ENCODE data around the gene AMBP. TPM values are rescaled to one million over a fixed set of nuclear protein-coding genes. Genes with fewer than 3 reads are reported as not detected.
A peak's percentile ranks its signal among the peaks of the same experiment; 100 is the strongest.

Gene AMBP
- polyA plus RNA-seq, 4 donors = 0.81 to 1.9 (median 1.8) TPM

- H3K4me3 ChIP-seq (ENCODE audit: low read depth in 1 of 3, low read length in 3 of 3) = no peak overlapping the region
- H3K9me3 ChIP-seq (ENCODE audit: control insufficient read depth in 2 of 2, insufficient read depth in 1 of 2, low read depth in 1 of 2, low read length in 1 of 2) = no peaks in the 10 kb centered on the region
- no peaks in the 10 kb centered on the region for H3K36me3 ChIP-seq (ENCODE audit: control insufficient read depth in 3 of 3, insufficient read depth in 2 of 3, low read depth in 1 of 3, low read length in 3 of 3)
- DNase-seq = no peak
- no peak for FAIRE-seq
- no peak overlapping the region for H3K27ac ChIP-seq (ENCODE audit: low read depth in 1 of 3, low read length in 2 of 3)
- WGBS, 3 donors = 53 to 57% (median 56%) methylated on average over 7 of the region's 7 CpGs
- H3K4me1 ChIP-seq (ENCODE audit: control insufficient read depth in 3 of 3, insufficient read depth in 2 of 3, low read depth in 1 of 3, low read length in 2 of 3) = peaks cover 0 to 44% (median 8%) of the 10 kb centered on the region in 3 donors
- no peaks in the 10 kb centered on the region for H3K27me3 ChIP-seq (ENCODE audit: control insufficient read depth in 3 of 3, insufficient read depth in 3 of 3, low read length in 3 of 3)
Measured at GRCh38 chr9:114077162-114077837, 800 bp downstream of the AMBP start.

- no peak overlapping the region for H3K4me3 ChIP-seq (ENCODE audit: low read depth in 1 of 3, low read length in 3 of 3)
- no peaks in the 10 kb centered on the region for H3K9me3 ChIP-seq (ENCODE audit: control insufficient read depth in 2 of 2, insufficient read depth in 1 of 2, low read depth in 1 of 2, low read length in 1 of 2)
- H3K27me3 ChIP-seq (ENCODE audit: control insufficient read depth in 3 of 3, insufficient read depth in 3 of 3, low read length in 3 of 3) = no peaks in the 10 kb centered on the region
- FAIRE-seq = no peak
- H3K4me1 ChIP-seq (ENCODE audit: control insufficient read depth in 3 of 3, insufficient read depth in 2 of 3, low read depth in 1 of 3, low read length in 2 of 3) = peaks cover 0 to 36% (median 8%) of the 10 kb centered on the region in 3 donors
- no peaks in the 10 kb centered on the region for H3K36me3 ChIP-seq (ENCODE audit: control insufficient read depth in 3 of 3, insufficient read depth in 2 of 3, low read depth in 1 of 3, low read length in 3 of 3)
- 78 to 80% (median 80%) methylated on average over 14 of the region's 14 CpGs for WGBS, 3 donors
- DNase-seq = no peak
- H3K27ac ChIP-seq (ENCODE audit: low read depth in 1 of 3, low read length in 2 of 3) = no peak overlapping the region
Measured at GRCh38 chr9:114076237-114077161, 1.6 kb downstream of the AMBP start.

GRCh38 chr9:114075602-114076001, 2.5 kb downstream of the AMBP start:
- Histone ChIP-seq H3K36me3 (ENCODE audit: control insufficient read depth in 3 of 3, insufficient read depth in 2 of 3, low read depth in 1 of 3, low read length in 3 of 3) (no peaks in the 10 kb centered on the region), H3K27me3 (ENCODE audit: control insufficient read depth in 3 of 3, insufficient read depth in 3 of 3, low read length in 3 of 3) (no peaks in the 10 kb centered on the region), H3K4me3 (ENCODE audit: low read depth in 1 of 3, low read length in 3 of 3) (no peak overlapping the region), H3K27ac (ENCODE audit: low read depth in 1 of 3, low read length in 2 of 3) (no peak overlapping the region), H3K4me1 (ENCODE audit: control insufficient read depth in 3 of 3, insufficient read depth in 2 of 3, low read depth in 1 of 3, low read length in 2 of 3) (peaks cover 0 to 29% (median 4%) of the 10 kb centered on the region in 3 donors), H3K9me3 (ENCODE audit: control insufficient read depth in 2 of 2, insufficient read depth in 1 of 2, low read depth in 1 of 2, low read length in 1 of 2) (no peaks in the 10 kb centered on the region)
- 60 to 71% (median 61%) methylated on average over 4 of the region's 4 CpGs for WGBS, 3 donors
- DNase-seq (no peak), FAIRE-seq (no peak)

GRCh38 chr9:114072184-114073140, 5.6 kb downstream of the AMBP start:
- Histone ChIP-seq H3K4me1 (ENCODE audit: control insufficient read depth in 3 of 3, insufficient read depth in 2 of 3, low read depth in 1 of 3, low read length in 2 of 3) (peaks cover 0 to 1% (median 0%) of the 10 kb centered on the region in 3 donors), H3K9me3 (ENCODE audit: control insufficient read depth in 2 of 2, insufficient read depth in 1 of 2, low read depth in 1 of 2, low read length in 1 of 2) (no peaks in the 10 kb centered on the region), H3K27me3 (ENCODE audit: control insufficient read depth in 3 of 3, insufficient read depth in 3 of 3, low read length in 3 of 3) (no peaks in the 10 kb centered on the region), H3K27ac (ENCODE audit: low read depth in 1 of 3, low read length in 2 of 3) (no peak overlapping the region), H3K36me3 (ENCODE audit: control insufficient read depth in 3 of 3, insufficient read depth in 2 of 3, low read depth in 1 of 3, low read length in 3 of 3) (no peaks in the 10 kb centered on the region), H3K4me3 (ENCODE audit: low read depth in 1 of 3, low read length in 3 of 3) (no peak overlapping the region)
- FAIRE-seq (no peak), DNase-seq (no peak)
- 66 to 73% (median 70%) methylated on average over 14 of the region's 14 CpGs for WGBS, 3 donors

- WGBS, 3 donors = 79 to 90% (median 87%) methylated on average over 7 of the region's 7 CpGs
- H3K27ac ChIP-seq (ENCODE audit: low read depth in 1 of 3, low read length in 2 of 3) = no peak overlapping the region
- H3K9me3 ChIP-seq (ENCODE audit: control insufficient read depth in 2 of 2, insufficient read depth in 1 of 2, low read depth in 1 of 2, low read length in 1 of 2) = no peaks in the 10 kb centered on the region
- no peaks in the 10 kb centered on the region for H3K4me1 ChIP-seq (ENCODE audit: control insufficient read depth in 3 of 3, insufficient read depth in 2 of 3, low read depth in 1 of 3, low read length in 2 of 3)
- DNase-seq = no peak
- no peak overlapping the region for H3K4me3 ChIP-seq (ENCODE audit: low read depth in 1 of 3, low read length in 3 of 3)
- H3K36me3 ChIP-seq (ENCODE audit: control insufficient read depth in 3 of 3, insufficient read depth in 2 of 3, low read depth in 1 of 3, low read length in 3 of 3) = no peaks in the 10 kb centered on the region
- H3K27me3 ChIP-seq (ENCODE audit: control insufficient read depth in 3 of 3, insufficient read depth in 3 of 3, low read length in 3 of 3) = no peaks in the 10 kb centered on the region
- FAIRE-seq = no peak
Measured at GRCh38 chr9:114071197-114071795, 6.8 kb downstream of the AMBP start.

- no peaks in the 10 kb centered on the region for H3K4me1 ChIP-seq (ENCODE audit: control insufficient read depth in 3 of 3, insufficient read depth in 2 of 3, low read depth in 1 of 3, low read length in 2 of 3)
- no peaks in the 10 kb centered on the region for H3K36me3 ChIP-seq (ENCODE audit: control insufficient read depth in 3 of 3, insufficient read depth in 2 of 3, low read depth in 1 of 3, low read length in 3 of 3)
- 82 to 91% (median 86%) methylated on average over 16 to 17 of the region's 17 CpGs for WGBS, 3 donors
- no peak overlapping the region for H3K27ac ChIP-seq (ENCODE audit: low read depth in 1 of 3, low read length in 2 of 3)
- H3K27me3 ChIP-seq (ENCODE audit: control insufficient read depth in 3 of 3, insufficient read depth in 3 of 3, low read length in 3 of 3) = no peaks in the 10 kb centered on the region
- FAIRE-seq (no peak), DNase-seq (no peak)
- no peaks in the 10 kb centered on the region for H3K9me3 ChIP-seq (ENCODE audit: control insufficient read depth in 2 of 2, insufficient read depth in 1 of 2, low read depth in 1 of 2, low read length in 1 of 2)
- no peak overlapping the region for H3K4me3 ChIP-seq (ENCODE audit: low read depth in 1 of 3, low read length in 3 of 3)
Measured at GRCh38 chr9:114070188-114071103, 7.7 kb downstream of the AMBP start.

GRCh38 chr9:114069476-114070187, 8.5 kb downstream of the AMBP start:
- no peaks in the 10 kb centered on the region for H3K27me3 ChIP-seq (ENCODE audit: control insufficient read depth in 3 of 3, insufficient read depth in 3 of 3, low read length in 3 of 3)
- no peaks in the 10 kb centered on the region for H3K36me3 ChIP-seq (ENCODE audit: control insufficient read depth in 3 of 3, insufficient read depth in 2 of 3, low read depth in 1 of 3, low read length in 3 of 3)
- H3K9me3 ChIP-seq (ENCODE audit: control insufficient read depth in 2 of 2, insufficient read depth in 1 of 2, low read depth in 1 of 2, low read length in 1 of 2) = no peaks in the 10 kb centered on the region
- WGBS, 3 donors = 70 to 84% (median 81%) methylated on average over 9 of the region's 9 CpGs
- no peak overlapping the region for H3K27ac ChIP-seq (ENCODE audit: low read depth in 1 of 3, low read length in 2 of 3)
- H3K4me1 ChIP-seq (ENCODE audit: control insufficient read depth in 3 of 3, insufficient read depth in 2 of 3, low read depth in 1 of 3, low read length in 2 of 3) = no peaks in the 10 kb centered on the region
- H3K4me3 ChIP-seq (ENCODE audit: low read depth in 1 of 3, low read length in 3 of 3) = no peak overlapping the region
- FAIRE-seq (no peak), DNase-seq (peak in 1 of 2 donors; percentile 49)

Measured in small intestine (tissue), 7 donors.